HEK293 (cell line): ENCODE measurements around the gene GCC2.
"Not testable (repeated sequence)": the region's sequence is repeated elsewhere in the genome, so short reads cannot be mapped to it uniquely, and the experiment has no call there.

ENCODE experiments used
- CTCF ChIP-seq: fragments of 450-650 bp; formaldehyde crosslinking; IDR thresholded peaks from 2 replicates; pipeline ENCODE4 v1.5.1; 2016; ENCODE audit warnings: missing biosample characterization, missing genetic modification characterization
- SP2 ChIP-seq: fragments of 450-650 bp; formaldehyde crosslinking; IDR thresholded peaks from 2 replicates; pipeline ENCODE4 v1.5.1; 2016; ENCODE audit warnings: missing biosample characterization, missing genetic modification characterization
- ZNF449 ChIP-seq: fragments of 450-650 bp; formaldehyde crosslinking; IDR thresholded peaks from 2 replicates; pipeline ENCODE4 v1.5.1; 2017; ENCODE audit warnings: missing biosample characterization, mild to moderate bottlenecking, missing genetic modification characterization, moderate library complexity

GRCh38 chr2:108514478-108514877 is 65.5 kb downstream of the GCC2 start:
- TF ChIP-seq CTCF, ZNF449, SP2 (tag by site-specific recombination): not testable (repeated sequence)
